ENCODE data around the gene PRPF39.

DNA sequence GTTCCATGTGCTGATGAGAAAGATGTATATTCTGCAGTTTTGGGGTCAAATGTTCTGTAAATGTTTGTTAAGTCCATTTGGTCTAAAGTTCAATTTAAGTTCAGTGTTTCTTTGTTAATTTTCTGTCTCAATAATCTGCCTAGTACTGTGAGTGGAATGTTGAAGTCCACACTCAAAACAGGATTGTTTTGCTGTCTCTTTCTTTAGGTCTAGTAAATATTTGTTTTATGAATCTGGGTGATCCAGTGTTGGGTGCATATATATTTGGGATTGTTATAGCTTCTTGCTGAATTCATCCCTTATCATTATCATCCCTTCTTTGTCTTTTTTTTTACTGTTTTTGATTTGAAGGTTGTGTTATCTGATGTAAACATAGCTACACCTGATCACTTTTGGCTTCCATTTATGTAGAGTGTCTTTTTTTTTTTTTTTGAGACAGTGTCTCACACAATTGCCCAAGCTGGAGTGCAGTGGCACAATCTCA lies 26.0 kb upstream of the PRPF39 start:
- TF ChIP-seq EP300 (IDR thresholded peaks at IDR 0.05) (no peak), POLR2A (IDR thresholded peaks at IDR 0.05) (no peak)
- TF ChIP-seq, protein P1, sequence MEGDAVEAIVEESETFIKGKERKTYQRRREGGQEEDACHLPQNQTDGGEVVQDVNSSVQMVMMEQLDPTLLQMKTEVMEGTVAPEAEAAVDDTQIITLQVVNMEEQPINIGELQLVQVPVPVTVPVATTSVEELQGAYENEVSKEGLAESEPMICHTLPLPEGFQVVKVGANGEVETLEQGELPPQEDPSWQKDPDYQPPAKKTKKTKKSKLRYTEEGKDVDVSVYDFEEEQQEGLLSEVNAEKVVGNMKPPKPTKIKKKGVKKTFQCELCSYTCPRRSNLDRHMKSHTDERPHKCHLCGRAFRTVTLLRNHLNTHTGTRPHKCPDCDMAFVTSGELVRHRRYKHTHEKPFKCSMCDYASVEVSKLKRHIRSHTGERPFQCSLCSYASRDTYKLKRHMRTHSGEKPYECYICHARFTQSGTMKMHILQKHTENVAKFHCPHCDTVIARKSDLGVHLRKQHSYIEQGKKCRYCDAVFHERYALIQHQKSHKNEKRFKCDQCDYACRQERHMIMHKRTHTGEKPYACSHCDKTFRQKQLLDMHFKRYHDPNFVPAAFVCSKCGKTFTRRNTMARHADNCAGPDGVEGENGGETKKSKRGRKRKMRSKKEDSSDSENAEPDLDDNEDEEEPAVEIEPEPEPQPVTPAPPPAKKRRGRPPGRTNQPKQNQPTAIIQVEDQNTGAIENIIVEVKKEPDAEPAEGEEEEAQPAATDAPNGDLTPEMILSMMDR (IDR thresholded peaks at IDR 0.05) = no peak
